T-helper 1 cell (primary cell): Measurements from ENCODE around the gene CLSTN2.

Source experiments
- DNase-seq, 5 donors: peaks; one replicate each; pipeline ENCODE4 v3.0.0-alpha.2; 2012 to 2020

CLSTN2 gene

GRCh38 chr3:139944256-139944910 is 9.4 kb downstream of the CLSTN2 start:
- no peak for DNase-seq

GRCh38 chr3:139945386-139945785 is 10.4 kb downstream of the CLSTN2 start:
- DNase-seq: no peak

GRCh38 chr3:139945942-139946341 is 11.0 kb downstream of the CLSTN2 start:
- DNase-seq: no peak

GRCh38 chr3:139948467-139948866 is 13.5 kb downstream of the CLSTN2 start:
- no peak for DNase-seq

GRCh38 chr3:139948898-139949297 is 13.9 kb downstream of the CLSTN2 start:
- DNase-seq: no peak

GRCh38 chr3:139953131-139953910 is 18.3 kb downstream of the CLSTN2 start:
- no peak for DNase-seq

- no peak for DNase-seq
Observed at GRCh38 chr3:139954146-139954860, 19.3 kb downstream of the CLSTN2 start.

GRCh38 chr3:139957844-139958243 is 22.9 kb downstream of the CLSTN2 start:
- no peak for DNase-seq

GRCh38 chr3:139969386-139969785 is 34.4 kb downstream of the CLSTN2 start:
- DNase-seq: no peak

GRCh38 chr3:139970526-139970925 is 35.5 kb downstream of the CLSTN2 start:
- DNase-seq: no peak

- no peak for DNase-seq
Observed at GRCh38 chr3:139974809-139975425, 39.9 kb downstream of the CLSTN2 start.

- no peak for DNase-seq
Observed at GRCh38 chr3:139975594-139976365, 40.8 kb downstream of the CLSTN2 start.

- DNase-seq: no peak
Observed at GRCh38 chr3:139978966-139979365, 44.0 kb downstream of the CLSTN2 start.

GRCh38 chr3:139979991-139980390 is 45.0 kb downstream of the CLSTN2 start:
- no peak for DNase-seq

GRCh38 chr3:139982404-139982803 is 47.4 kb downstream of the CLSTN2 start:
- no peak for DNase-seq

GRCh38 chr3:139985576-139985975 is 50.6 kb downstream of the CLSTN2 start:
- no peak for DNase-seq

GRCh38 chr3:139987908-139988307 is 52.9 kb downstream of the CLSTN2 start:
- DNase-seq: no peak

GRCh38 chr3:139988472-139989156 is 53.6 kb downstream of the CLSTN2 start:
- DNase-seq: no peak

GRCh38 chr3:139994891-139995290 is 59.9 kb downstream of the CLSTN2 start:
- DNase-seq: no peak

- no peak for DNase-seq
Observed at GRCh38 chr3:140004271-140004670, 69.3 kb downstream of the CLSTN2 start.

GRCh38 chr3:140006331-140006730 is 71.3 kb downstream of the CLSTN2 start:
- DNase-seq: no peak

GRCh38 chr3:140007081-140007480 is 72.1 kb downstream of the CLSTN2 start:
- DNase-seq: no peak
